ENCODE data around the gene HERC5. TPM values are rescaled to one million over a fixed set of nuclear protein-coding genes. Genes with fewer than 3 reads are reported as not detected.

The HERC5 gene
- total RNA-seq, 4 donors from 2014 or later, result 1.5 to 4.0 (median 1.5) TPM; not detected in 1

DNA sequence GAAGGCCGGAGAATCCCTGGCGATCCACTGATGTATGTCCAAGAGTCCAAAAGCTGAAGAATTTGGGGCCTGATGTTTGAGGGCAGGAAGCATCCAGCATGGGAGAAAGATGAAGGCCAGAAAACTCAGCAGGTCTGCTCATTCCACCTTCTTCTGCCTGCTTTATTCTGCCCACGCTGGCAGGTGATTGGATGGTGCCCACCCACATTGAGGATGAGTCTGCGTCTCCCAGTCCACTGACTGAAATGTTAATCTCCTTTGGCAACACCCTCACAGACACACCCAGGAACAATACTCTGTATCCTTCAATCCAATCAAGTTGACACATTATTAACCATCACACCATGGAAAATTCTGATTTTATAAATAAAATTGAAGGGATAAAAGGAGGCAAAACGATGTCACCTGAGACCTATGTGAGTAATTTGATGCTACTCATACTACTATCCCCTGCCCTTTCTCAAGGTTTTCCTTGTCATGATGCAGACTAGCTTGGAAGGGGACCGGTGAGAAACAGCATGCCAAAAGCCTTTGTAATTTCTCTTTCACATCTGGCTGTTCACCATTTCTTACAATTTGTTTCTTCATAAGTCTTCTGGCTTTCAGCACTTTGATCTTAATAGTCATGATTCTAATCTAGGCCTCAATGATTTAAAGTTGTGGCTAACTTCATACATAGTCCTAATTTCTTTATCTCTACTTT lies 76.3 kb downstream of the HERC5 start:
- no peaks in the 10 kb centered on the region for H3K4me1 ChIP-seq
- no peaks in the 10 kb centered on the region for H3K27me3 ChIP-seq
- H3K4me3 ChIP-seq, result no peak overlapping the region
- 86% methylated on average over 6 of the region's 6 CpGs; no CpG with 5 or more reads in 1 of the 2 donors for WGBS, 2 donors (ENCODE audit: low coverage in 1 of 2)
- no peaks in the 10 kb centered on the region for H3K36me3 ChIP-seq
- TF ChIP-seq POLR2A (IDR thresholded peaks at IDR 0.05), result no peak
- TF ChIP-seq, protein P1, sequence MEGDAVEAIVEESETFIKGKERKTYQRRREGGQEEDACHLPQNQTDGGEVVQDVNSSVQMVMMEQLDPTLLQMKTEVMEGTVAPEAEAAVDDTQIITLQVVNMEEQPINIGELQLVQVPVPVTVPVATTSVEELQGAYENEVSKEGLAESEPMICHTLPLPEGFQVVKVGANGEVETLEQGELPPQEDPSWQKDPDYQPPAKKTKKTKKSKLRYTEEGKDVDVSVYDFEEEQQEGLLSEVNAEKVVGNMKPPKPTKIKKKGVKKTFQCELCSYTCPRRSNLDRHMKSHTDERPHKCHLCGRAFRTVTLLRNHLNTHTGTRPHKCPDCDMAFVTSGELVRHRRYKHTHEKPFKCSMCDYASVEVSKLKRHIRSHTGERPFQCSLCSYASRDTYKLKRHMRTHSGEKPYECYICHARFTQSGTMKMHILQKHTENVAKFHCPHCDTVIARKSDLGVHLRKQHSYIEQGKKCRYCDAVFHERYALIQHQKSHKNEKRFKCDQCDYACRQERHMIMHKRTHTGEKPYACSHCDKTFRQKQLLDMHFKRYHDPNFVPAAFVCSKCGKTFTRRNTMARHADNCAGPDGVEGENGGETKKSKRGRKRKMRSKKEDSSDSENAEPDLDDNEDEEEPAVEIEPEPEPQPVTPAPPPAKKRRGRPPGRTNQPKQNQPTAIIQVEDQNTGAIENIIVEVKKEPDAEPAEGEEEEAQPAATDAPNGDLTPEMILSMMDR (IDR thresholded peaks at IDR 0.05), result no peak
- TF ChIP-seq POLR2AphosphoS5 (IDR thresholded peaks at IDR 0.05), result no peak
- no peak for TF ChIP-seq EP300 (IDR thresholded peaks at IDR 0.05; ENCODE audit: low read depth)
- in situ Hi-C loops (cut with MboI; ENCODE audit: low pct_ligation_motif_present in 1 of 4, low pct_unique_long_range_greater_than_20kb in 1 of 4, low sequenced_read_pairs in 3 of 4) (loop anchor here (10.0 to 25.0 kb wide), 6 partner anchors 122 to 504 kb away; no protein-coding TSS in a partner anchor), intact Hi-C loops (cut with DNase I; ENCODE audit: low total_unique reads) (no loop called here)
- DNase-seq, result no peak
- no peaks in the 10 kb centered on the region for H3K9me3 ChIP-seq
- H3K27ac ChIP-seq, result no peak overlapping the region

DNA sequence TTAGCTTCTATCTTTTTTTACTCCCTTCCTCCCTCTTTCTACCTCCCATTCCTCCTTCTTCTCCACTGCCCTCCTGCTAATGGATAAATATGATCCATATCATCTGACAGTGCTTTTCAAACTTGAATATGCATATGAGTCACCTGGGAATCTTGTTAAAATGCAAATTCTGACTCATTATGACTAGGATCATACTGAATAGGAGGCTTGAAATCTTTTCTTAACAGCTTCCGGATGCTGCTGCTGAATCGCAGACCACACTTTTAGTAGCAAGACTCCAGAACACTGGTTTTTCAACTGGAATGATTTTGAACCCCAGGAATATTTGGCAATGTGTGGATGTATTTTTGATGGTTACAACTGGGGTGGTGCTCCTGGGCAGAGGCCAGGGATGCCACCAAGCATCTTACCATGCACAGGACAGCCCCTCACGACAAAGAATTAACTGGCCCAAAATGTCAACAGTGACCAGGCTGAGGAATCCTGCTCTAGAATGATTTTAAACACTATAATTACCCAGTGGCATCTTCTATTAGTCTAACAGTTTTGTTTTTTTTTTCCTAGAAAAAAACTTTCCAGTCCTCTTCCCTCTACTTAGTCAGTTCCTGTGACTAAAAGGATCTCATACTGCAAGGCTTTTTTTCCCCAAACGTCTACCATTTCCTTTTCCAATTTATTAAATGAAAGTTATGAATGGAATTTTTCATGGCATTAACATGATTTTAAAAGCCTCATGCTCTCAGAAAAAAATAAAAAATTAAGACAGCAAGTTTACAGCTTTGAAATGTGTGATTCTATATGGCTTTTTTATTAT lies 77.2 kb downstream of the HERC5 start:
- Histone ChIP-seq H3K9me3 (no peaks in the 10 kb centered on the region), H3K36me3 (no peaks in the 10 kb centered on the region), H3K27me3 (no peaks in the 10 kb centered on the region), H3K4me3 (no peak overlapping the region), H3K27ac (no peak overlapping the region), H3K4me1 (no peaks in the 10 kb centered on the region)
- no peak for DNase-seq
- intact Hi-C loops (cut with DNase I; ENCODE audit: low total_unique reads), result no loop called here
- in situ Hi-C loops (cut with MboI; ENCODE audit: low pct_ligation_motif_present in 1 of 4, low pct_unique_long_range_greater_than_20kb in 1 of 4, low sequenced_read_pairs in 3 of 4), result loop anchor here (10.0 to 25.0 kb wide), 6 partner anchors 121 to 503 kb away; no protein-coding TSS in a partner anchor
- TF ChIP-seq POLR2A (IDR thresholded peaks at IDR 0.05) (no peak), POLR2AphosphoS5 (IDR thresholded peaks at IDR 0.05) (no peak), EP300 (IDR thresholded peaks at IDR 0.05; ENCODE audit: low read depth) (no peak)
- TF ChIP-seq, protein P1 (IDR thresholded peaks at IDR 0.05), result no peak
- 45 to 72% methylated on average over 2 to 4 of the region's 4 CpGs for WGBS, 2 donors (ENCODE audit: low coverage in 1 of 2)

DNA sequence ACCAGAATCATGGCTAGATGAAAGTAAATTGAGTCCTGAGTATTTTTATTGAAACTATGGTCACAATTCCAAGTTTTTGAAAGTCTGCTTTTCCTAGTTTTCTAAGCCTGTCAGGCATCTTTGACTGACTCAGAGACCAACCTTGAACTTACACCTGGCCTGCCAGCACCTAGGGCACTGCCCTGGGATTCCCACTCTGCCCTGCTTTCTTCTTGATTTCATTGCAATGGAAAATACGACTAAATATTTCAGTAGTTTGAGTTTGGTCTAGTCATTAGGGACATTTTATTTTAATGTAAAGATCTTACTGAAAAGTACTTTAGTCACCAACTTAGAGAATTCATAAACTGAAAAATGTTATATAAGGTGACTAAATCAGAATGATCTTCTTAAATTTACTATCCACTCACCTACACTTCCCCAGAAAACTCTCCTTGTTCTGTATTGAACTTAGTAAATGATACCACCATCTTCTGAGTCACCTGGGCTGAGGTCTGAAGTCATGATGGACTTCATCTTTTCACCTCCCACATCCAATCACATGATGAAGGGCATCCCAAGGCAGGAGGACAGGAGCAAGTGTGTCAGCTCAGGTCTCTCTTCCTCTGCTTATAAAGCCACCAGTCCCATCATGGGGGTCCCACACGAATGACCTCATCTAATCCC lies 78.3 kb downstream of the HERC5 start:
- in situ Hi-C loops (cut with MboI; ENCODE audit: low pct_ligation_motif_present in 1 of 4, low pct_unique_long_range_greater_than_20kb in 1 of 4, low sequenced_read_pairs in 3 of 4), result loop anchor here (5.0 to 25.0 kb wide), 7 partner anchors 120 to 502 kb away; no protein-coding TSS in a partner anchor
- TF ChIP-seq POLR2A (IDR thresholded peaks at IDR 0.05) (no peak), EP300 (IDR thresholded peaks at IDR 0.05; ENCODE audit: low read depth) (no peak), POLR2AphosphoS5 (IDR thresholded peaks at IDR 0.05) (no peak)
- TF ChIP-seq, protein P1 (IDR thresholded peaks at IDR 0.05), result no peak
- Histone ChIP-seq H3K4me1 (peaks cover 0 to 6% (median 2%) of the 10 kb centered on the region in 4 donors), H3K9me3 (no peaks in the 10 kb centered on the region), H3K36me3 (no peaks in the 10 kb centered on the region), H3K27me3 (no peaks in the 10 kb centered on the region), H3K4me3 (no peak overlapping the region), H3K27ac (no peak overlapping the region)
- DNase-seq, result no peak
- 50 to 92% methylated on average over 1 to 2 of the region's 2 CpGs for WGBS, 2 donors (ENCODE audit: low coverage in 1 of 2)
- intact Hi-C loops (cut with DNase I; ENCODE audit: low total_unique reads), result loop anchor here (5.0 kb wide), 1 partner anchor 127 kb away; no protein-coding TSS in a partner anchor

Data from transverse colon (tissue), 4 donors.